SH-SY5Y (cell line): ENCODE data around the gene TMEM119.

Experiments
- GATA2 ChIP-seq: IDR thresholded peaks from 2 replicates; pipeline ENCODE4 v1.6.1; 2011; ENCODE audit warnings: mild to moderate bottlenecking, low read depth, low read length
- GATA3 ChIP-seq: IDR thresholded peaks from 2 replicates; pipeline ENCODE4 v1.6.1; 2011; ENCODE audit warnings: low read depth, mild to moderate bottlenecking, low read length, moderate library complexity

DNA sequence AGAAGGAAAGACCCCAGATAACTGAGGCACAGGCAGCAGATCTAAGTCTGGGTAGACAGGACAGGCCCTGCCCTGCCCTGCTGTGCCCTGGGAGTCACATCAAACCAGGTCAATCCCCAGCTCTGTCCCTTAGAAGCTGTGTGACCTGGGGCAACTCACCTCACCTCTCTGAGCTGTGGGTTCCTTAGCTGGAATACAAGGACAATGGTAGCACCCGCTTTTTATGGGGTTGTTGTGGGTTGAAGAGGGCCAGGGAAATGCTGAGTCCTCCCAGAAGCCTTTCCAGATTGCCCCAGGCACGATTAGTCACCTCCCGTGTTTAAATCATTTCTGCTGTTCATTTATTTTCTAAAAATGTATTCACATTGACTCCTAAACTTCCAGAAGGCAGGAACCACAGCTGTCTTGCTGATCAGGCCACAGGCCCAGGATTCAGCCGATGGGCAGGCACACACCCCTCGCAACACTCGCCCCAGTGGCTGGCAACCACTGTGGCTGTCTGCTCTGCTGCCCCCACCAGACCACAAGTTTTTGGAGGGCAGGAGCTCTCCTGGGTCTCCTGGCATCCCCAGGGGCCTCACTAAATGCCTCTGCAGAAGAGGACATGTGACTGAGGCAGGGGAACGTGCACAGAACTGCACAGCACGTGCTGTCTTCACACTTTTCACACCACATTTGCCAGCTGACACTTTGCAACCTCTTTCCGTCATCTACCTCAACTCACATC, 32.8 kb upstream of the TMEM119 start:
- TF ChIP-seq GATA3 = no peak
- no peak for TF ChIP-seq GATA2
